Activated CD8-positive, alpha-beta T cell treated with anti-CD3 and anti-CD28 coated beads for 36 hours (primary cell): Measurements from ENCODE around the gene ZDHHC12. TPM values are rescaled to one million over a fixed set of nuclear protein-coding genes. Genes with fewer than 3 reads are reported as not detected.

ENCODE experiments used
- ATAC-seq: fragments of 200-7000 bp; cut with Tn5 transposase; one replicate; pipeline ENCODE4 v1.10.0; 2021; ENCODE audit warnings: mild to moderate bottlenecking, moderate library complexity
- CTCF ChIA-PET: fragments of 350-600 bp; sonication (Branson Sonifier 250); formaldehyde crosslinking; loops from one replicate; lab custom pipeline; 2021; ENCODE audit warnings: antibody characterized with exemption; lab: Charles Lee
- POLR2A ChIA-PET: fragments of 350-600 bp; sonication (Branson Sonifier 250); formaldehyde crosslinking; loops from one replicate; lab custom pipeline; 2021; ENCODE audit warnings: antibody characterized with exemption; lab: Charles Lee
- DNase-seq: peaks from one replicate; pipeline ENCODE4 v3.0.0-alpha.2; 2020
- H3K27ac Mint-ChIP-seq: one replicate; pipeline ENCODE4 v1.8.0; 2021; ENCODE audit warnings: mild to moderate bottlenecking, mixed read lengths
- H3K27me3 Mint-ChIP-seq: one replicate; pipeline ENCODE4 v1.8.0; 2021; ENCODE audit warnings: mixed read lengths
- H3K36me3 Mint-ChIP-seq: one replicate; pipeline ENCODE4 v1.8.0; 2021; ENCODE audit warnings: low read depth, mixed read lengths
- H3K4me1 Mint-ChIP-seq: one replicate; pipeline ENCODE4 v1.8.0; 2021; ENCODE audit warnings: low read depth, mixed read lengths
- H3K4me3 Mint-ChIP-seq: one replicate; pipeline ENCODE4 v1.8.0; 2021; ENCODE audit warnings: mild to moderate bottlenecking, moderate library complexity, mixed read lengths
- H3K9me3 Mint-ChIP-seq: one replicate; pipeline ENCODE4 v1.8.0; 2021; ENCODE audit warnings: mixed read lengths
- intact Hi-C: fragments of 100-400 bp; cut with micrococcal nuclease; formaldehyde crosslinking; loops from one replicate; pipeline ENCODE4 v1.10.0; 2022
- total RNA-seq, 2 experiments: library from RNA; stranded (reverse); gene quantifications; one replicate each; pipeline ENCODE4 v1.2.3, GENCODE V29; 2021
- TF ChIP-seq, protein P1 (sequence below): fragments of 200-600 bp; IDR thresholded peaks from one replicate; pipeline ENCODE4 v1.8.0; 2022; ENCODE audit warnings: antibody characterized with exemption, mild to moderate bottlenecking

Gene ZDHHC12
- total RNA-seq, 2 experiments from 2014 or later = 44.9 to 48.7 TPM

GRCh38 chr9:128721487-128722010, 2.4 kb downstream of the ZDHHC12 start:
- no peak overlapping the region for H3K4me3 Mint-ChIP-seq
- intact Hi-C loops = no loop called here
- H3K9me3 Mint-ChIP-seq = no peaks in the 10 kb centered on the region
- POLR2A ChIA-PET = interaction anchor here (1.0 to 1.4 kb wide), 2 partner anchors 25 to 37 kb away, joined by 3 to 4 read pairs; no protein-coding TSS in a partner anchor
- TF ChIP-seq, protein P1, sequence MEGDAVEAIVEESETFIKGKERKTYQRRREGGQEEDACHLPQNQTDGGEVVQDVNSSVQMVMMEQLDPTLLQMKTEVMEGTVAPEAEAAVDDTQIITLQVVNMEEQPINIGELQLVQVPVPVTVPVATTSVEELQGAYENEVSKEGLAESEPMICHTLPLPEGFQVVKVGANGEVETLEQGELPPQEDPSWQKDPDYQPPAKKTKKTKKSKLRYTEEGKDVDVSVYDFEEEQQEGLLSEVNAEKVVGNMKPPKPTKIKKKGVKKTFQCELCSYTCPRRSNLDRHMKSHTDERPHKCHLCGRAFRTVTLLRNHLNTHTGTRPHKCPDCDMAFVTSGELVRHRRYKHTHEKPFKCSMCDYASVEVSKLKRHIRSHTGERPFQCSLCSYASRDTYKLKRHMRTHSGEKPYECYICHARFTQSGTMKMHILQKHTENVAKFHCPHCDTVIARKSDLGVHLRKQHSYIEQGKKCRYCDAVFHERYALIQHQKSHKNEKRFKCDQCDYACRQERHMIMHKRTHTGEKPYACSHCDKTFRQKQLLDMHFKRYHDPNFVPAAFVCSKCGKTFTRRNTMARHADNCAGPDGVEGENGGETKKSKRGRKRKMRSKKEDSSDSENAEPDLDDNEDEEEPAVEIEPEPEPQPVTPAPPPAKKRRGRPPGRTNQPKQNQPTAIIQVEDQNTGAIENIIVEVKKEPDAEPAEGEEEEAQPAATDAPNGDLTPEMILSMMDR = no peak
- H3K27ac Mint-ChIP-seq = no peak overlapping the region
- no peak for DNase-seq
- H3K27me3 Mint-ChIP-seq = no peaks in the 10 kb centered on the region
- no peak for ATAC-seq
- CTCF ChIA-PET = no interaction called here
- peaks cover 2% of the 10 kb centered on the region for H3K36me3 Mint-ChIP-seq
- H3K4me1 Mint-ChIP-seq = peaks cover 31% of the 10 kb centered on the region

DNA sequence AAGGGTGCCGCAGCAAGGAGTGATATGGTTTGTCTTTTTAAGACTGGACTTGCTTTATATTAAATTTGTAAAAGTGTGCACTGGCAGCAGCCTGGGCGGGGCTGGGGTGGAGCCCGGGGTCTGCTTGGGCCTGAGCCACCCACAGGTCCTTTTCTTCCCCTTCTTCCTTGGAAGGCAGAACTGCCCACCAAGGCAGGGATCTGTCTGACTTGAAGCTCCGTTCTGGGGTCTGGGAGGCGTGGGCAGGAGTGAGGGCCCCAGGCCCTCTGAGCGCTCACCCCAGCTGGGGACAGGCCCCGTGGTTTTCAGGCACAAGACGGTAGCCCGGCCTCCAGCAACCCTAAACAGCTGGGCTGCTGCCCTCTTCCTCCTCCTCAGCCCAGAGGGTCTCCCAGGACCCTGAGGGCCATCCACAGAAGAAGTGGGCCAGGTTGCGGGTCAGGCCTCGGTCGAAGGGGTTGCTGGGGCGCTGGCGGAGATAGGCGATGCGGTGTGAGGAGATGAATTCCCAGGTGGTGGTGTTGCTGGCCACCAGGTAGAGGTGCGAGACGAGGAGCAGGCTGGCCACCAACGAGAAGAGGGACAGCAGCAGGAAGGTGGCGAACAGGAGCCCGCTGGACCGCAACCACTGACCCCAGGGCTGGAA, 3.0 kb downstream of the ZDHHC12 start:
- Mint-ChIP-seq H3K4me3 (no peak overlapping the region), H3K9me3 (no peaks in the 10 kb centered on the region), H3K27me3 (no peaks in the 10 kb centered on the region), H3K27ac (no peak overlapping the region), H3K4me1 (peaks cover 28% of the 10 kb centered on the region), H3K36me3 (peaks cover 2% of the 10 kb centered on the region)
- ChIA-PET POLR2A (no interaction called here), CTCF (no interaction called here)
- no peak for DNase-seq
- TF ChIP-seq, protein P1 = no peak
- intact Hi-C loops = no loop called here
- ATAC-seq = no peak

DNA sequence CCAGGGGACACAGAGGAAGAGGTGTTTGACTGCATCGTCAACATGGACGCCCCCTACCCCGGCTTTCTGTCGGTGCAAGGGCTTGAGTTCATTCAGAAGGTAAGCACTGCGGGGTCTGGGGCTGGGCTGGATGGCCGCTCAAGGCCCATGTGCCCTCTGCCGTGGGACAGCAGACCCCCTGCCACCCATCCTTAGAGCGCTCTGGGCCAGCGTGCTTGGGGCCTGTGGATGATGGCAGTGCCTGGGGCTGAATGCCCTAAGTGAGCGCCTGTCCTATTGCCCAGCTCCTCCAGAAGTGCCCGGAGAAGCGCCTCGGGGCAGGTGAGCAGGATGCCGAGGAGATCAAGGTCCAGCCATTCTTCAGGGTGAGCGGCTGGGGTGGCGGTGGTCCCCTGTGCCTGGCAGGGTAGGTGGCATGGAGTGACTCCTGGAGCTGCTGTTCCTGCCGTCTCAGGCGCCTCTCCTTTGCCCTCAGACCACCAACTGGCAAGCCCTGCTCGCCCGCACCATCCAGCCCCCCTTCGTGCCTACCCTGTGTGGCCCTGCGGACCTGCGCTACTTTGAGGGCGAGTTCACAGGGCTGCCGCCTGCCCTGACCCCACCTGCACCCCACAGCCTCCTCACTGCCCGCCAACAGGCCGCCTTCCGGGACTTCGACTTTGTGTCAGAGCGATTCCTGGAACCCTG, 3.9 kb downstream of the ZDHHC12 start:
- ChIA-PET POLR2A (no interaction called here), CTCF (interaction anchor here (1.3 kb wide), 1 partner anchor 98 kb away, joined by 3 read pairs; the partner anchor contains the start of gene ENDOG)
- Mint-ChIP-seq H3K27me3 (no peaks in the 10 kb centered on the region), H3K9me3 (no peaks in the 10 kb centered on the region), H3K27ac (no peak overlapping the region), H3K4me1 (peaks cover 23% of the 10 kb centered on the region), H3K36me3 (peaks cover 2% of the 10 kb centered on the region), H3K4me3 (no peak overlapping the region)
- TF ChIP-seq, protein P1 = no peak
- no peak for ATAC-seq
- DNase-seq = no peak
- intact Hi-C loops = no loop called here

- ChIA-PET CTCF (no interaction called here), POLR2A (interaction anchor here (1.0 kb wide), 1 partner anchor 18 kb away, joined by 5 read pairs; no protein-coding TSS in a partner anchor)
- intact Hi-C loops = no loop called here
These were observed 5.5 kb downstream of the ZDHHC12 start for GRCh38 chr9:128718475-128718874.

More at GRCh38 chr9:128718475-128718874, 5.5 kb downstream of the ZDHHC12 start:
- DNase-seq (no peak), ATAC-seq (no peak)
- Mint-ChIP-seq H3K4me3 (no peak overlapping the region), H3K27me3 (no peaks in the 10 kb centered on the region), H3K36me3 (no peaks in the 10 kb centered on the region), H3K4me1 (peaks cover 15% of the 10 kb centered on the region), H3K27ac (no peak overlapping the region), H3K9me3 (no peaks in the 10 kb centered on the region)
- TF ChIP-seq, protein P1 = no peak
